ENCODE measurements around the gene GNG13.

GNG13 gene

GRCh38 chr16:793414-793813 is 7.1 kb downstream of the GNG13 start:
- DNase-seq = no peak

- no peak for DNase-seq
Observed at GRCh38 chr16:792221-792995, 8.1 kb downstream of the GNG13 start.

- no peak for DNase-seq
Observed at GRCh38 chr16:791131-791530, 9.4 kb downstream of the GNG13 start.

GRCh38 chr16:790086-790485 is 10.4 kb downstream of the GNG13 start:
- DNase-seq = no peak

- DNase-seq = no peak
Observed at GRCh38 chr16:789191-789850, 11.2 kb downstream of the GNG13 start.

GRCh38 chr16:788399-789126 is 12.0 kb downstream of the GNG13 start, which contains the start of gene CHTF18:
Gene CHTF18, plus strand, starts transcription at chr16:788620. Its CDS starts 65 bp downstream, at chr16:788685.
- DNase-seq = peak; percentile 92

- no peak for DNase-seq
Observed at GRCh38 chr16:787978-788398, 12.5 kb downstream of the GNG13 start, which contains the start of gene RPUSD1. Gene RPUSD1, minus strand, starts transcription at chr16:788381. Its CDS starts 644 bp downstream, at chr16:787737.

GRCh38 chr16:787321-787966 is 13.1 kb downstream of the GNG13 start:
- DNase-seq = no peak

- DNase-seq = peak; percentile 56
Observed at GRCh38 chr16:785563-786535, 14.7 kb downstream of the GNG13 start.

- no peak for DNase-seq
Observed at GRCh38 chr16:784431-784830, 16.1 kb downstream of the GNG13 start.

- no peak for DNase-seq
Observed at GRCh38 chr16:783404-784161, 17.0 kb downstream of the GNG13 start.

GRCh38 chr16:782766-783403 is 17.6 kb downstream of the GNG13 start:
- DNase-seq = peak; percentile 92

- no peak for DNase-seq
Observed at GRCh38 chr16:782258-782657, 18.3 kb downstream of the GNG13 start.

GRCh38 chr16:781346-782010 is 19.1 kb downstream of the GNG13 start:
- DNase-seq = no peak

GRCh38 chr16:780296-780695 is 20.2 kb downstream of the GNG13 start:
- DNase-seq = no peak

- DNase-seq = no peak
Observed at GRCh38 chr16:779561-779960, 21.0 kb downstream of the GNG13 start.

GRCh38 chr16:778909-779527 is 21.5 kb downstream of the GNG13 start:
- DNase-seq = no peak

GRCh38 chr16:778447-778846 is 22.1 kb downstream of the GNG13 start:
- DNase-seq = no peak

- no peak for DNase-seq
Observed at GRCh38 chr16:777826-778225, 22.7 kb downstream of the GNG13 start.
